ENCODE measurements around the gene COPA.
A peak's percentile ranks its signal among the peaks of the same experiment; 100 is the strongest.

Gene COPA

GRCh38 chr1:160257411-160258015 lies 85.5 kb downstream of the COPA start:
- ChIA-PET CTCF (interaction anchor here (0.9 to 2.6 kb wide), 4 partner anchors 34 to 363 kb away, joined by 3 to 10 read pairs (median 4); no protein-coding TSS in a partner anchor), POLR2A (interaction anchor here (1.0 kb wide), 1 partner anchor 149 kb away, joined by 3 read pairs; no protein-coding TSS in a partner anchor)
- 98% methylated on average over 6 of the region's 6 CpGs for WGBS (ENCODE audit: insufficient coverage)
- no peaks in the 10 kb centered on the region for H3K27me3 ChIP-seq (replicated peaks in 2 of 5; ENCODE audit: control insufficient read depth in 4 of 5, insufficient read depth in 5 of 5, low read length in 4 of 5)
- H3K27ac ChIP-seq (ENCODE audit: insufficient read depth in 1 of 2, low read depth in 1 of 2, low read length in 2 of 2, poor library complexity in 1 of 2, severe bottlenecking in 2 of 2), result no peak overlapping the region
- no peaks in the 10 kb centered on the region for H3K9me3 ChIP-seq (ENCODE audit: control extremely low read depth in 1 of 5, control insufficient read depth in 4 of 5, insufficient read depth in 2 of 5, low read depth in 1 of 5, low read length in 4 of 5)
- H3K4me3 ChIP-seq (ENCODE audit: control insufficient read depth in 1 of 7, extremely low read depth in 1 of 7, insufficient read depth in 4 of 7, low read depth in 2 of 7, low read length in 6 of 7), result no peak overlapping the region
- H3K4me1 ChIP-seq (ENCODE audit: control extremely low read depth in 1 of 4, control insufficient read depth in 4 of 4, insufficient read depth in 4 of 4, low read length in 3 of 4), result peaks cover 8 to 37% (median 15%) of the 10 kb centered on the region in 4 experiments
- peaks cover 5 to 14% (median 10%) of the 10 kb centered on the region in 4 experiments for H3K36me3 ChIP-seq (ENCODE audit: control insufficient read depth in 4 of 4, insufficient read depth in 4 of 4, low read length in 3 of 4)
- no peak for DNase-seq

GRCh38 chr1:160256396-160257046 lies 86.5 kb downstream of the COPA start:
- ChIA-PET POLR2A (no interaction called here), CTCF (interaction anchor here (0.9 to 2.6 kb wide), 2 partner anchors 155 to 362 kb away, joined by 3 to 10 read pairs; no protein-coding TSS in a partner anchor)
- no peaks in the 10 kb centered on the region for H3K27me3 ChIP-seq (replicated peaks in 2 of 5; ENCODE audit: control insufficient read depth in 4 of 5, insufficient read depth in 5 of 5, low read length in 4 of 5)
- peaks cover 5 to 17% (median 11%) of the 10 kb centered on the region in 4 experiments for H3K36me3 ChIP-seq (ENCODE audit: control insufficient read depth in 4 of 4, insufficient read depth in 4 of 4, low read length in 3 of 4)
- no peak overlapping the region for H3K4me3 ChIP-seq (ENCODE audit: control insufficient read depth in 1 of 7, extremely low read depth in 1 of 7, insufficient read depth in 4 of 7, low read depth in 2 of 7, low read length in 6 of 7)
- H3K4me1 ChIP-seq (ENCODE audit: control extremely low read depth in 1 of 4, control insufficient read depth in 4 of 4, insufficient read depth in 4 of 4, low read length in 3 of 4), result peaks cover 8 to 36% (median 15%) of the 10 kb centered on the region in 4 experiments
- no CpG with 5 or more reads among the region's 3 CpGs for WGBS (ENCODE audit: insufficient coverage)
- H3K27ac ChIP-seq (ENCODE audit: insufficient read depth in 1 of 2, low read depth in 1 of 2, low read length in 2 of 2, poor library complexity in 1 of 2, severe bottlenecking in 2 of 2), result peak overlapping the region in 1 of 2 experiments; percentile 38
- DNase-seq, result peak; percentile 18 to 71 (median 54)
- no peaks in the 10 kb centered on the region for H3K9me3 ChIP-seq (ENCODE audit: control extremely low read depth in 1 of 5, control insufficient read depth in 4 of 5, insufficient read depth in 2 of 5, low read depth in 1 of 5, low read length in 4 of 5)

- Histone ChIP-seq H3K36me3 (ENCODE audit: control insufficient read depth in 4 of 4, insufficient read depth in 4 of 4, low read length in 3 of 4) (peaks cover 5 to 23% (median 14%) of the 10 kb centered on the region in 4 experiments), H3K27me3 (replicated peaks in 2 of 5; ENCODE audit: control insufficient read depth in 4 of 5, insufficient read depth in 5 of 5, low read length in 4 of 5) (no peaks in the 10 kb centered on the region), H3K4me3 (ENCODE audit: control insufficient read depth in 1 of 7, extremely low read depth in 1 of 7, insufficient read depth in 4 of 7, low read depth in 2 of 7, low read length in 6 of 7) (no peak overlapping the region), H3K27ac (ENCODE audit: insufficient read depth in 1 of 2, low read depth in 1 of 2, low read length in 2 of 2, poor library complexity in 1 of 2, severe bottlenecking in 2 of 2) (peak overlapping the region in 1 of 2 experiments; percentile 38), H3K4me1 (ENCODE audit: control extremely low read depth in 1 of 4, control insufficient read depth in 4 of 4, insufficient read depth in 4 of 4, low read length in 3 of 4) (peaks cover 4 to 31% (median 9%) of the 10 kb centered on the region in 4 experiments), H3K9me3 (ENCODE audit: control extremely low read depth in 1 of 5, control insufficient read depth in 4 of 5, insufficient read depth in 2 of 5, low read depth in 1 of 5, low read length in 4 of 5) (no peaks in the 10 kb centered on the region)
- POLR2A ChIA-PET, result no interaction called here
- 100% methylated on average over 4 of the region's 4 CpGs for WGBS (ENCODE audit: insufficient coverage)
- no peak for DNase-seq
- CTCF ChIA-PET, result interaction anchor here (1.1 kb wide), 1 partner anchor 32 kb away, joined by 3 read pairs; no protein-coding TSS in a partner anchor
These were observed 87.2 kb downstream of the COPA start for GRCh38 chr1:160255781-160256300.

GRCh38 chr1:160251687-160252526 lies 91.1 kb downstream of the COPA start:
- ChIA-PET CTCF (interaction anchor here (0.7 to 8.6 kb wide), 41 partner anchors 9 to 222 kb away, joined by 3 to 101 read pairs (median 5); partner anchors contain the start of genes CASQ1, DCAF8 and IGSF8), POLR2A (interaction anchor here (1.1 to 1.4 kb wide), 3 partner anchors 9 to 61 kb away, joined by 3 to 5 read pairs (median 3); partner anchors contain the start of gene DCAF8)
- peak; percentile 74 to 87 (median 84) for DNase-seq
- peak overlapping the region; percentile 36 to 51 for H3K27ac ChIP-seq (ENCODE audit: insufficient read depth in 1 of 2, low read depth in 1 of 2, low read length in 2 of 2, poor library complexity in 1 of 2, severe bottlenecking in 2 of 2)
- no peaks in the 10 kb centered on the region for H3K27me3 ChIP-seq (replicated peaks in 2 of 5; ENCODE audit: control insufficient read depth in 4 of 5, insufficient read depth in 5 of 5, low read length in 4 of 5)
- peaks cover 0 to 8% (median 0%) of the 10 kb centered on the region in 4 experiments for H3K4me1 ChIP-seq (ENCODE audit: control extremely low read depth in 1 of 4, control insufficient read depth in 4 of 4, insufficient read depth in 4 of 4, low read length in 3 of 4)
- H3K4me3 ChIP-seq (ENCODE audit: control insufficient read depth in 1 of 7, extremely low read depth in 1 of 7, insufficient read depth in 4 of 7, low read depth in 2 of 7, low read length in 6 of 7), result no peak overlapping the region
- WGBS (ENCODE audit: insufficient coverage), result 93% methylated on average over 5 of the region's 5 CpGs
- peaks cover 5 to 17% (median 12%) of the 10 kb centered on the region in 4 experiments for H3K36me3 ChIP-seq (ENCODE audit: control insufficient read depth in 4 of 4, insufficient read depth in 4 of 4, low read length in 3 of 4)
- H3K9me3 ChIP-seq (ENCODE audit: control extremely low read depth in 1 of 5, control insufficient read depth in 4 of 5, insufficient read depth in 2 of 5, low read depth in 1 of 5, low read length in 4 of 5), result no peaks in the 10 kb centered on the region

GRCh38 chr1:160251011-160251410 lies 92.0 kb downstream of the COPA start:
- POLR2A ChIA-PET, result no interaction called here
- CTCF ChIA-PET, result interaction anchor here (1.0 to 8.6 kb wide), 21 partner anchors 10 to 221 kb away, joined by 3 to 101 read pairs (median 12); partner anchors contain the start of genes CASQ1 and DCAF8
- H3K9me3 ChIP-seq (ENCODE audit: control extremely low read depth in 1 of 5, control insufficient read depth in 4 of 5, insufficient read depth in 2 of 5, low read depth in 1 of 5, low read length in 4 of 5), result no peaks in the 10 kb centered on the region

GRCh38 chr1:160247053-160247452 lies 96.0 kb downstream of the COPA start:
- WGBS (ENCODE audit: insufficient coverage), result 100% methylated on average over 1 of the region's 1 CpG
- no peak overlapping the region for H3K4me3 ChIP-seq (ENCODE audit: control insufficient read depth in 1 of 7, extremely low read depth in 1 of 7, insufficient read depth in 4 of 7, low read depth in 2 of 7, low read length in 6 of 7)
- no peaks in the 10 kb centered on the region for H3K4me1 ChIP-seq (ENCODE audit: control extremely low read depth in 1 of 4, control insufficient read depth in 4 of 4, insufficient read depth in 4 of 4, low read length in 3 of 4)
- no peak for DNase-seq
- no peaks in the 10 kb centered on the region for H3K27me3 ChIP-seq (replicated peaks in 2 of 5; ENCODE audit: control insufficient read depth in 4 of 5, insufficient read depth in 5 of 5, low read length in 4 of 5)
- POLR2A ChIA-PET, result no interaction called here
- no peak overlapping the region for H3K27ac ChIP-seq (ENCODE audit: insufficient read depth in 1 of 2, low read depth in 1 of 2, low read length in 2 of 2, poor library complexity in 1 of 2, severe bottlenecking in 2 of 2)
- H3K9me3 ChIP-seq (ENCODE audit: control extremely low read depth in 1 of 5, control insufficient read depth in 4 of 5, insufficient read depth in 2 of 5, low read depth in 1 of 5, low read length in 4 of 5), result no peaks in the 10 kb centered on the region
- peaks cover 3 to 39% (median 16%) of the 10 kb centered on the region in 4 experiments for H3K36me3 ChIP-seq (ENCODE audit: control insufficient read depth in 4 of 4, insufficient read depth in 4 of 4, low read length in 3 of 4)
- CTCF ChIA-PET, result interaction anchor here (2.1 to 8.6 kb wide), 2 partner anchors 9 to 19 kb away, joined by 10 to 101 read pairs; no protein-coding TSS in a partner anchor

More at GRCh38 chr1:160251011-160251410, 92.0 kb downstream of the COPA start:
- Histone ChIP-seq H3K27me3 (replicated peaks in 2 of 5; ENCODE audit: control insufficient read depth in 4 of 5, insufficient read depth in 5 of 5, low read length in 4 of 5) (no peaks in the 10 kb centered on the region), H3K4me1 (ENCODE audit: control extremely low read depth in 1 of 4, control insufficient read depth in 4 of 4, insufficient read depth in 4 of 4, low read length in 3 of 4) (no peaks in the 10 kb centered on the region), H3K36me3 (ENCODE audit: control insufficient read depth in 4 of 4, insufficient read depth in 4 of 4, low read length in 3 of 4) (peaks cover 5 to 22% (median 11%) of the 10 kb centered on the region in 4 experiments), H3K4me3 (ENCODE audit: control insufficient read depth in 1 of 7, extremely low read depth in 1 of 7, insufficient read depth in 4 of 7, low read depth in 2 of 7, low read length in 6 of 7) (no peak overlapping the region), H3K27ac (ENCODE audit: insufficient read depth in 1 of 2, low read depth in 1 of 2, low read length in 2 of 2, poor library complexity in 1 of 2, severe bottlenecking in 2 of 2) (no peak overlapping the region)
- no peak for DNase-seq

Measured in common myeloid progenitor, CD34-positive (primary cell).